ENCODE measurements around the gene TPM4. TPM values are rescaled to one million over a fixed set of nuclear protein-coding genes. Genes with fewer than 3 reads are reported as not detected.

The TPM4 gene
- total RNA-seq, 2 donors from 2014 or later: 427 to 456 TPM

DNA sequence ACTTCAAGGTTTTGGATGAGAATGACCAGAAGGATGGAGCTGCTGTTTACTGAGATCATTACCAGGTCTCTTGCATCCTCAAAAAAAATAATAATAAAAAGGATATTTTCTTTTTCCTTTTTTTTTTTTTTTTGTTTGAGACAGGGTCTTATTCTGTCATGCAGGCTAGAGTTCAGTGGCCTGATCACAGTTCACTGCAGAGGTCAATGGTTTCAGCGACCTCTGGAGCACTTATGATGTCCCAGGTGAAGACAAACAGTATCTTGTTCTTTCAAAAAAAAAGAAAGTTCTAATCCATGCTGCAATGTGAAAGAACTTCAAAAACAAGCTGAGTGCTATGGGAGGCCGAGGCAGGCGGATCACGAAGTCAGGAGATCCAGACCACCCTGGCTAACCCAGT lies 30.4 kb upstream of the TPM4 start:
- DNase-seq (no peak), ATAC-seq (replicated peaks in 1 of 2) (no peak)
- Mint-ChIP-seq H3K4me3 (no peak overlapping the region), H3K27me3 (ENCODE audit: low read depth) (peaks cover 18% of the 10 kb centered on the region), H3K36me3 (ENCODE audit: insufficient read depth in 2 of 2) (no peaks in the 10 kb centered on the region), H3K9me3 (no peaks in the 10 kb centered on the region), H3K4me1 (ENCODE audit: low read depth) (peaks cover 17% of the 10 kb centered on the region), H3K27ac (no peak overlapping the region)

DNA sequence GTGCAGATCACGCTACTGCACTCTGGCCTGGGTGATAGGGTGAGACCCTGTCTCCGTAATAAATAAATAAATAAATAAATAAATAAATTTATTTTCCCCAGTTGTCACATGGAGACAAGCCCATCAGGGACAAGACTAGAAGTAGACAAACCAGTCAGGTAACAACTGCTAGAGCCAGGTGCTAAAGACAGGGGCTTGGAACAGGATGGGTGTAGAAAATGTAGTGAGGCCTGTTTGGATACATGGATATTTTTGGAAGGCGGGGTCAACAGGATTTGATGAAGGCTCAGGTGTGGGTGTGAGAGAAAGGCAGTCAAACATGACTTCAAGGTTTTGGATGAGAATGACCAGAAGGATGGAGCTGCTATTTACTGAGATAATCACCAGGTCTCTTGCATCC lies 27.7 kb upstream of the TPM4 start:
- H3K27me3 Mint-ChIP-seq (ENCODE audit: low read depth): peaks cover 3% of the 10 kb centered on the region
- ATAC-seq (replicated peaks in 1 of 2) (no peak), DNase-seq (no peak)
- no peak overlapping the region for H3K4me3 Mint-ChIP-seq
- no peaks in the 10 kb centered on the region for H3K36me3 Mint-ChIP-seq (ENCODE audit: insufficient read depth in 2 of 2)
- no peaks in the 10 kb centered on the region for H3K9me3 Mint-ChIP-seq
- H3K27ac Mint-ChIP-seq: no peak overlapping the region
- peaks cover 7% of the 10 kb centered on the region for H3K4me1 Mint-ChIP-seq (ENCODE audit: low read depth)

DNA sequence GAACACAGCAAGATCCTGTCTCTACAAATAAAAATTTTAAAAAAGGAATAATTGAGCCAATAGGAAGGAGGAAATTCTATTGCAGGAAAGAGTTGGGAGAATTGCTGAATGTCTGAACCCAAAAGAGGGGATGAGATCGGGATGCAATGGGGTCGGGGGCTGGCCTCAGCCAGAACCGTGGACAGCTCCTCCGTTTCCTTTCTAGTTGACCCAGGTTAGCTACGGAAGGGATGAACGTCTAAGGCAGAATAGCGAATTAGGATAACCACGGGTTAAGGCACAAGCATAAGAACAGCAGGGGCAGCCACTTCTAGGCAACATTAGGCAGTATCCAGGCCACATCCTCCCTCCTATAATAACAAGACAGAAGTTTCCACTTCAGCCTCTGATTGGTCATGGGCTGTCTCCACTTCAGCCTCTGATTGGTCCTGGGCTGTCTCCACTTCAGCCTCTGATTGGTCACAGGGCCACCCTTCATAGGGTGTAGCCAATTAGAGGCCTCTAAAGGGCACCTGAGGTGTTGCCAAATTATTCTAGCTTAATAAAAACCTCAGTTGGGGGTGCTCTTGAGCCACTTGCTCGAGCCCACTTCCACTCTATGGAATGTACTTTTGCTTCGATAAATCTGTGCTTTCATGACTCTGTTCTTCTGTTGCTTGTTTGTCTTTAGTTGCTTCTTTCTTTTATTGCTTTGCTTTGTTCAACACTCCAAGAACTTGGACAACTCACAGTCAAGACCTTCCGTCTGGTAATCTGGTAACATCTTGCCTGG lies 24.9 kb upstream of the TPM4 start:
- Mint-ChIP-seq H3K9me3 (peaks cover 0 to 7% of the 10 kb centered on the region in 2 donors), H3K27me3 (ENCODE audit: low read depth) (no peaks in the 10 kb centered on the region), H3K36me3 (ENCODE audit: insufficient read depth in 2 of 2) (peaks cover 0 to 7% of the 10 kb centered on the region in 2 donors), H3K4me1 (ENCODE audit: low read depth) (peaks cover 7% of the 10 kb centered on the region), H3K4me3 (no peak overlapping the region), H3K27ac (no peak overlapping the region)
- ATAC-seq (replicated peaks in 1 of 2): peak; percentile 98 to 99
- DNase-seq: peak; percentile 34 to 40

DNA sequence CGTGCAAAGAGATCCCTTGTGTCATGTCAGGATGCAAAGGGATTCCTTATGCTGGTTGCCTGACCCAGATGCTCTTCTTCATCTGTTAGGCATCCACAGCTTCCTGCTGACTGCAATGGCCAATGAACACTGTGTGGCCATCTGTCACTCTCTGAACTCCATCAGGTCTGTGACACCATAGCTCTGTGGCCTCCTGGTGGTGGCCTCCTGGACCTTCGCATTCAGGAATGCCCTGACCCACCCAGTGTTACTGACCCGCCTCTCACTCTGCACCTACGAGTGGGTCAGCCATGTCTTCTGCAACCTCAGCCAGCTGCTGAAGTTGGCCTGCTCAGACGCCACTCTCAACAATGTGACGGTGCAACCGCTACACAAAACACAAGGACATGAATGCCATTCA lies 23.9 kb upstream of the TPM4 start:
- peaks cover 7% of the 10 kb centered on the region for H3K4me1 Mint-ChIP-seq (ENCODE audit: low read depth)
- peaks cover 6 to 7% of the 10 kb centered on the region in 2 donors for H3K9me3 Mint-ChIP-seq
- ATAC-seq (replicated peaks in 1 of 2) (no peak), DNase-seq (no peak)
- H3K4me3 Mint-ChIP-seq: no peak overlapping the region
- no peaks in the 10 kb centered on the region for H3K27me3 Mint-ChIP-seq (ENCODE audit: low read depth)
- H3K36me3 Mint-ChIP-seq (ENCODE audit: insufficient read depth in 2 of 2): peaks cover 0 to 9% of the 10 kb centered on the region in 2 donors
- no peak overlapping the region for H3K27ac Mint-ChIP-seq

DNA sequence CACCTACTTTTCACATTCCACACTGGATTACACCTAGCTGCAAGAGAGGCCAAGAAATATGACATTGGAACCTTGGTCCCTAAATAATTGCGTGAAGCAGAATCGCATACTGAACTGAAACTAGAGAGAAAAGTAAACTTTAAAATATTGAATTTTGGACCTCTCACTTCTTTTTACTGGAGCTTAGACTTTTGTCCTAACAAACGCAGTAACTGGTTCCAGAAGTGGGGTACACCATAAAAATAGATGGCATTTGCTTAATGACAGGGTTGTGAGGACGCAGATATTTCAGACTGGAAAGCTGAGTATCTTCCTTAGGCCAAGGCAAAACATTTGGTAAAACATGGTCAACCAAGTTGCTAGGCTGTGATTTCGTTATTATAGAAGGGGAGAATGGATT lies 19.2 kb upstream of the TPM4 start:
- Mint-ChIP-seq H3K27me3 (ENCODE audit: low read depth) (no peaks in the 10 kb centered on the region), H3K27ac (no peak overlapping the region), H3K4me3 (no peak overlapping the region), H3K36me3 (ENCODE audit: insufficient read depth in 2 of 2) (peaks cover 3 to 10% of the 10 kb centered on the region in 2 donors), H3K9me3 (peaks cover 6 to 8% of the 10 kb centered on the region in 2 donors), H3K4me1 (ENCODE audit: low read depth) (peaks cover 10% of the 10 kb centered on the region)
- ATAC-seq (replicated peaks in 1 of 2): no peak
- no peak for DNase-seq

DNA sequence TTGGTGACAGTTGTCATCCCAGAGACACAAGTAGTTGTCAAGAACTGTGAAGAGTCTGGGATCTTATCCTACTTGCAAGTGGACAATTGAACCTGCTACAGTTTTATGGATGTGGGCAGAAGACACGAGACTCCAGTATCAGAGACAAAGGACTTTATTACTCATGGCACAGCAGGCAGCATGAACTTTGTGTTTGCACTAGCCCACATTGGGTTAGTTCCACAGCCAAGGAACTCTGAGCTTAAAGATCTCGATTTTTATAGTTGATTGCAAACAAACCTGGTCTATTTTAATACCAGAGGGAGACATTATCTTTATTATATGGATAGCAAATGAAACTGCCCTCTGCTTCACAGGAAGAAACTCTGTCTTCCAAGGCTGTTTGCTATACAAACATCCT lies 16.0 kb upstream of the TPM4 start:
- Mint-ChIP-seq H3K36me3 (ENCODE audit: insufficient read depth in 2 of 2) (peaks cover 3 to 10% of the 10 kb centered on the region in 2 donors), H3K27me3 (ENCODE audit: low read depth) (no peaks in the 10 kb centered on the region), H3K4me3 (no peak overlapping the region), H3K4me1 (ENCODE audit: low read depth) (peaks cover 34% of the 10 kb centered on the region), H3K27ac (no peak overlapping the region), H3K9me3 (peaks cover 6 to 8% of the 10 kb centered on the region in 2 donors)
- no peak for DNase-seq
- no peak for ATAC-seq (replicated peaks in 1 of 2)

DNA sequence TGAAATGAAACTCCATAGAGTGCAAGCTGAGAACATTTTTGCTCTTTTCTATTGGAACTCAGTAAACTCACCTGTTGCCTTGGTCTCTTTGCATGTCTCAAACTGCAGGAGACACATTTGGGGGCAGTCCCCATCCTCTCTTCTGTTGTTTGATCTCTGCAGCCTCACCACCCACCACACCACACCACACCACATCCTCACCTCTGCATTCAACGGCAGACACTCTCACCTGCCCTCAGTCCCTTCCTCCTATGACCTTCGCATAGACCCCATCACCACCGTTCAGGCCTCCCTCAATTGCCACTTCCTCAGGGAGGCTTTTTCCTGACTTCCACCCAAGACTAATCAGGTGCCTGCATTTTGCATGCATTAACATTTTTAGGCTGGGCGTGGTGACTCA lies 14.4 kb upstream of the TPM4 start:
- Mint-ChIP-seq H3K27me3 (ENCODE audit: low read depth) (no peaks in the 10 kb centered on the region), H3K36me3 (ENCODE audit: insufficient read depth in 2 of 2) (peaks cover 1 to 3% of the 10 kb centered on the region in 2 donors), H3K27ac (no peak overlapping the region), H3K4me3 (no peak overlapping the region), H3K9me3 (peaks cover 1 to 3% of the 10 kb centered on the region in 2 donors), H3K4me1 (ENCODE audit: low read depth) (peaks cover 43% of the 10 kb centered on the region)
- DNase-seq (peak; percentile 51 to 69), ATAC-seq (replicated peaks in 1 of 2) (peak; percentile 67 to 86)

DNA sequence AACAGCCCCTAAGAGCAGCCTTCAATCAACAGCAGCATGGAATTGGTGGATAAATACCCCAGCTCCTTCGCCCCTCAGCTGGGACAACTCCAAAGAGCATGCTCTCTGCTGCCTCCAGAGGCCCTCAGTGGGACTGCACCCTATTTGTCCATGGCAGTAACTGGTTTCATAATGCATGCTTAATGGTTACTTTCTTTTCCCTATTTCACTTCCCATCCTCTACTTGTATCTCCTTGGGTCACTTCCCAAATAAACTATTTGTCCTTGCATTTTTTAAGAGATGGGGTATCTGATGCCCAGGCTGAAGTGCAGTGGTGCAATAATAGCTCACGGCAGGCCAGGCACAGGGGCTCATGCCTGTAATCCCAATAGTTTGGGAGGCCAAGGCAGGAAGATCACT lies 13.5 kb upstream of the TPM4 start:
- Mint-ChIP-seq H3K27me3 (ENCODE audit: low read depth) (no peaks in the 10 kb centered on the region), H3K4me1 (ENCODE audit: low read depth) (peaks cover 43% of the 10 kb centered on the region), H3K4me3 (no peak overlapping the region), H3K27ac (no peak overlapping the region), H3K36me3 (ENCODE audit: insufficient read depth in 2 of 2) (peaks cover 1 to 3% of the 10 kb centered on the region in 2 donors), H3K9me3 (peaks cover 0 to 1% of the 10 kb centered on the region in 2 donors)
- DNase-seq (peak; percentile 58 to 74), ATAC-seq (replicated peaks in 1 of 2) (peak in 1 of 2 donors; percentile 13)

DNA sequence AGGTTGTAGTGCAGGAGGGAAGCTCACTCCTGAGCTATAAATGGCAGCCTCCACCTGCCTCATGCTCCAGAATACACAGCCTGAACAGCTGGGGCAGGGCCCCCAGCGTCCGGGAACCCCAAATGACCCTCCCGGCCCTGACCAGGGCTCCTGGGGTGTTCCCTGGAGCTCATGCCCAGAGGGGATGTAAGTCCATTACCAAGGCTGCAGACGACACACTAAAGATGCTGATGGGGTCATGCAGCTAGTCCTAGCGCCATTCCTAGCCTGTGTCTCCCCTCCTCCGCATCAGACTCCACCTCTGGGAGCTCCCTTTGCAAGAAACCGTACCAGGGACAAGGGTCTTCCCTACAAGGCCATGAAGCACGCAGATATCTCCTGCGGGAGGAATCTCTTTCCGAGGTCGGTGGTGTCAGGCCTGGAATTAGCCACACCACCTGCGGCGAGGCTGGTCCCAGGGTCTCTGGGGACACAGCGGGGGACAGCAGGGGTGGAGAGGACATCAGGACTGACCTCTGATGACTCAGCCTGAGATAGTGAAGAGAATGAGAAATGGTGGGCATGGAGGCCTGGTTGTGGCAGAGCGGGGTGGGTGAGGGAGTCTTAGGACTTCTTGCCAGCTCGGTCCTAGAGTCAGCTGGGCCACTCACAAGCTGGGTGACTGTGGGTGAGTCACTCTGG lies 11.9 kb upstream of the TPM4 start:
- no peak overlapping the region for H3K27ac Mint-ChIP-seq
- H3K9me3 Mint-ChIP-seq: peaks cover 0 to 1% of the 10 kb centered on the region in 2 donors
- no peaks in the 10 kb centered on the region for H3K27me3 Mint-ChIP-seq (ENCODE audit: low read depth)
- H3K4me1 Mint-ChIP-seq (ENCODE audit: low read depth): peaks cover 43% of the 10 kb centered on the region
- ATAC-seq (replicated peaks in 1 of 2) (no peak), DNase-seq (no peak)
- H3K36me3 Mint-ChIP-seq (ENCODE audit: insufficient read depth in 2 of 2): peaks cover 1 to 3% of the 10 kb centered on the region in 2 donors
- H3K4me3 Mint-ChIP-seq: no peak overlapping the region

DNA sequence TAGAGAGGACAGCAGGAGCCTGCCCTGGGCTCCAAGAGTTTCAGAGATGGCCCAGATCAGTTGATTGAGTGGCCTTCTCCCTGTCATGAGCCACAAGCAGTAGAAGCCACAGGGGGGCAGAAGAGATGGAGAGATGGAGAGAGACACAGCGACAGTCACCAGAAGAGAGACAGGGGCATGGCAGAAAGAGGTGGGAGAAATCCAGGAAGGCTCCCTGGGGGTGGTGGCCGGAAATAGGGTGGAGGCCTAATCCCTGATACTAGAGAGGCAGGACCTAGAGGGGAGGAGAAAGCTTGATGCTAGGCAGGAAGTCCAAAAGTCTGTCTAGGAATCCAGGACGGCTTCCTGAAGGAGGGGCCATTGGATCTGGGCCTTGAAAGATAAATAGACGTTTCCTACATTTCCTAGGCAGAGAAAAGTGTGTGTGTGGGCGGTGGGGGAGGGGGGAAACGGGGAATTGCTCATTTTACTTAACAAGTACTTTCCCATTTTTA lies 9.6 kb upstream of the TPM4 start:
- H3K4me3 Mint-ChIP-seq: no peak overlapping the region
- H3K4me1 Mint-ChIP-seq (ENCODE audit: low read depth): peaks cover 37% of the 10 kb centered on the region
- DNase-seq (peak; percentile 40 to 49), ATAC-seq (replicated peaks in 1 of 2) (no peak)
- peaks cover 0 to 1% of the 10 kb centered on the region in 2 donors for H3K36me3 Mint-ChIP-seq (ENCODE audit: insufficient read depth in 2 of 2)
- H3K9me3 Mint-ChIP-seq: no peaks in the 10 kb centered on the region
- H3K27ac Mint-ChIP-seq: peak overlapping the region; percentile 0
- H3K27me3 Mint-ChIP-seq (ENCODE audit: low read depth): no peaks in the 10 kb centered on the region

DNA sequence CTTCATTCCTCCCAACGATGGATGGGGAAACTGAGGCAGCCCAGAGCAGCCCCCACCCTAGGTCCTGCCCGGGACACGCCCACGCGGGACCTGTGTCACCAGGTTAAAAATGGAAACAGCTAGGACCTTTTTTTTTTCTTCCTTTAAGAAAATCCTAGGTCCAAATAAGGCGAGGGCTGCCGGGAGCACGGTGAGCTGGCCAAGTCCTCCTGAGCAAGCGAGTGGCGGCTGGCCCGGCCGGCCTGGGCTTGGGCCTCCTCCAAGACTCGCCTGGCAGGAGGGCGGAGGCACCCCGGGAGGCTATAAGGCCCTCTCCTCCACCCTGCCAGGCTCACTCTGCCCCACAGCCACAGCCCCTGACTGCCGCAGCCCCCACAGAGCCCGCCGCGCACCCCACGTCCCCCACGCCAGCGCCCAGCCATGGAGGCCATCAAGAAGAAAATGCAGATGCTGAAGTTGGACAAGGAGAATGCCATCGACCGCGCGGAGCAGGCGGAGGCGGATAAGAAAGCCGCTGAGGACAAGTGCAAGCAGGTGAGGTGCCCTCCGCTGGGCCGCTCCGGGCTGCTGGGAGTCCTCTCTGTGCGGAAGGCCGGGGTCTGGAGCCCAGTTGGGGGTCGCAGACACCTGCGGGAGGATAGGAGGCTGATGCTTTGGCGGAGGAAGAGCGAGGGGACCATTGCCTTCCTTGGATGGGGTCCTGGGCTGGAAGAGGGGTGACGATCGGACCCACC lies 8.9 kb upstream of the TPM4 start:
- H3K4me3 Mint-ChIP-seq: no peak overlapping the region
- no peaks in the 10 kb centered on the region for H3K36me3 Mint-ChIP-seq (ENCODE audit: insufficient read depth in 2 of 2)
- no peaks in the 10 kb centered on the region for H3K27me3 Mint-ChIP-seq (ENCODE audit: low read depth)
- DNase-seq: no peak
- H3K27ac Mint-ChIP-seq: no peak overlapping the region
- no peaks in the 10 kb centered on the region for H3K9me3 Mint-ChIP-seq
- H3K4me1 Mint-ChIP-seq (ENCODE audit: low read depth): peaks cover 34% of the 10 kb centered on the region
- no peak for ATAC-seq (replicated peaks in 1 of 2)

DNA sequence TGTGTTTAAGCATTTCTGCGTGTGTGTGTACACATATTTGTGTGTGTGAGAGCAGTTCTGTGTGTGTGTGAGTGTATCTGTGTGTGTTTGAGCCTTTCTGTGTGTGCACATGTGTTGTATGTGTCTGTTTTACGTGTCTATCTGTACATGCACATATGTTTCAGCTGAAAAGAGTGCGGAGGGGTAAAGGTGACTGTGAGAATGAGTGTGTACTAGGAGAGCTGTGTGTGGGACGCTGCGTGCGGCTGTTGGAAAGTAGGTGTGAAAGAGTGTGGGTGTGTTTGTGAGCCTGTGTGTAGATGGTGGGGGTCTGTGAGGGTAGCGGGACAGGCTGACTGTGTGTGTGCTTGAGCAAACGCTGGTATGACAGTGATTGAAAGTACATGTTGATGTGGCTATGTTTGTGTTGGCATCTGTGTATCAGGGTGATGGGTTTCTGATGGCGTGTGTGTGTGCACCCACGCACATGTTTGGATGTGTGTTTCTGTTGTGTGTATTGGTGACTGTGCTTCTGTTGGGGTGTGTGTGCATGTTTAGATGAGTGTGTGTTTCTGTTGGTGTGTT lies 7.5 kb upstream of the TPM4 start:
- peaks cover 34% of the 10 kb centered on the region for H3K4me1 Mint-ChIP-seq (ENCODE audit: low read depth)
- ATAC-seq (replicated peaks in 1 of 2): no peak
- no peak overlapping the region for H3K4me3 Mint-ChIP-seq
- no peaks in the 10 kb centered on the region for H3K27me3 Mint-ChIP-seq (ENCODE audit: low read depth)
- H3K9me3 Mint-ChIP-seq: no peaks in the 10 kb centered on the region
- no peak for DNase-seq
- no peaks in the 10 kb centered on the region for H3K36me3 Mint-ChIP-seq (ENCODE audit: insufficient read depth in 2 of 2)
- H3K27ac Mint-ChIP-seq: no peak overlapping the region

All from activated T-cell treated with anti-CD3 and anti-CD28 coated beads, Interleukin-2, amount 50 U/mL, for 72 hours (primary cell).